Smooth muscle cell (in vitro differentiated cells): ENCODE data around the gene THOC3. TPM values are rescaled to one million over a fixed set of nuclear protein-coding genes. Genes with fewer than 3 reads are reported as not detected.
A peak's percentile ranks its signal among the peaks of the same experiment; 100 is the strongest.
"Not testable (repeated sequence)": the region's sequence is repeated elsewhere in the genome, so short reads cannot be mapped to it uniquely, and the experiment has no call there.

Source experiments
- DNase-seq: peaks from one replicate; lab custom pipeline; 2025; ENCODE audit not compliant: unreplicated experiment; lab: John Stamatoyannopoulos, UW
- H2AFZ ChIP-seq: fragments of 200-600 bp; sonication (generic); 2 replicates; pipeline ENCODE4 v1.6.0; 2016; ENCODE audit warnings: antibody characterized with exemption, low read depth, mild to moderate bottlenecking
- H3F3A ChIP-seq: fragments of 200-600 bp; sonication (generic); 2 replicates; pipeline ENCODE4 v1.6.0; 2017; ENCODE audit warnings: antibody characterized with exemption, low read depth
- H3K27ac ChIP-seq: fragments of 200-600 bp; sonication (generic); 2 replicates; pipeline ENCODE4 v1.5.1; 2016; ENCODE audit warnings: low read depth, mild to moderate bottlenecking
- H3K27me3 ChIP-seq: fragments of 200-600 bp; sonication (generic); 2 replicates; pipeline ENCODE4 v1.6.1; 2016; ENCODE audit warnings: low read depth, mild to moderate bottlenecking
- H3K36me3 ChIP-seq: fragments of 200-600 bp; sonication (generic); 2 replicates; pipeline ENCODE4 v1.5.1; 2016; ENCODE audit warnings: low read depth
- H3K4me1 ChIP-seq: fragments of 200-600 bp; sonication (generic); 2 replicates; pipeline ENCODE4 v1.5.1; 2016; ENCODE audit warnings: low read depth
- H3K4me2 ChIP-seq: fragments of 200-600 bp; sonication (generic); 2 replicates; pipeline ENCODE4 v1.6.0; 2016; ENCODE audit warnings: mild to moderate bottlenecking
- H3K4me3 ChIP-seq: fragments of 200-600 bp; sonication (generic); 2 replicates; pipeline ENCODE4 v1.5.1; 2016; ENCODE audit warnings: mild to moderate bottlenecking
- H3K79me2 ChIP-seq: fragments of 200-600 bp; sonication (generic); 2 replicates; pipeline ENCODE4 v1.6.0; 2016; ENCODE audit warnings: low read depth, mild to moderate bottlenecking
- H3K9ac ChIP-seq: fragments of 200-600 bp; sonication (generic); 2 replicates; pipeline ENCODE4 v1.6.0; 2016; ENCODE audit warnings: low read depth
- H3K9me3 ChIP-seq: fragments of 200-600 bp; sonication (generic); replicated peaks from 2 replicates; pipeline ENCODE4 v1.5.1; 2016; ENCODE audit warnings: low read depth
- H4K20me1 ChIP-seq: fragments of 200-600 bp; sonication (generic); 2 replicates; pipeline ENCODE4 v1.6.0; 2016; ENCODE audit warnings: low read depth
- WGBS: methylation state at CpG from one replicate; pipeline ENCODE4 v1.1.7; 2016; ENCODE audit warnings: low lambda C conversion rate; 5-methylcytosine and 5-hydroxymethylcytosine counted together
- polyA plus RNA-seq: library from polyadenylated mRNA; unstranded; fragments of >200 nt; fragmentation: Nextera tagmentation; extraction: Ambion mirVana; gene quantifications from 2 replicates; pipeline ENCODE4 v1.2.1, GENCODE V29; 2016
- total RNA-seq: library from RNA; depleted of rRNA; stranded (reverse); fragments of >200 nt; gene quantifications from 2 replicates; pipeline ENCODE4 v1.2.3, GENCODE V29; 2014

THOC3 gene
- 60.3 and 80.4 TPM in 2 replicates for total RNA-seq
- polyA plus RNA-seq: 68.4 and 72.4 TPM in 2 replicates

- Histone ChIP-seq H3K4me3 (peak within 1 kb of the TSS; percentile 97), H2AFZ (peak within 1 kb of the TSS; percentile 95), H3K4me2 (peak within 1 kb of the TSS; percentile 88), H3K9ac (peak within 1 kb of the TSS; percentile 43)
- H3K27ac ChIP-seq, H3K27me3 ChIP-seq, H4K20me1 ChIP-seq, H3F3A ChIP-seq, H3K4me1 ChIP-seq, DNase-seq, H3K36me3 ChIP-seq, H3K79me2 ChIP-seq, H3K9me3 ChIP-seq: not testable (repeated sequence)
- under 1% methylated on average over 46 of the region's 67 CpGs for WGBS
Observed at GRCh38 chr5:175967471-175968372, at the start of gene THOC3. Gene THOC3, minus strand, starts transcription at chr5:175968315. Its CDS starts 107 bp downstream, at chr5:175968208.

- no CpG with 5 or more reads among the region's 4 CpGs for WGBS
- H4K20me1 ChIP-seq, H2AFZ ChIP-seq: not testable (repeated sequence)
Observed at GRCh38 chr5:176017324-176017723, 49.2 kb upstream of the THOC3 start.

GRCh38 chr5:176014360-176014759 is 46.2 kb upstream of the THOC3 start:
- DNase-seq: not testable (repeated sequence)
- 94% methylated on average over 6 of the region's 6 CpGs for WGBS

More at GRCh38 chr5:176017324-176017723, 49.2 kb upstream of the THOC3 start:
- not testable (repeated sequence) for H3K27me3 ChIP-seq, H3K27ac ChIP-seq, H3K9me3 ChIP-seq, H3F3A ChIP-seq, H3K4me1 ChIP-seq, H3K9ac ChIP-seq, H3K4me2 ChIP-seq, H3K4me3 ChIP-seq, H3K79me2 ChIP-seq, DNase-seq, H3K36me3 ChIP-seq

GRCh38 chr5:176011088-176011487 is 43.0 kb upstream of the THOC3 start:
- H3K36me3 ChIP-seq, H3K4me2 ChIP-seq, H3K27ac ChIP-seq, H3K4me1 ChIP-seq, H3K4me3 ChIP-seq, H4K20me1 ChIP-seq, H3K9me3 ChIP-seq, H3K9ac ChIP-seq, H2AFZ ChIP-seq, H3K79me2 ChIP-seq, H3F3A ChIP-seq, H3K27me3 ChIP-seq, DNase-seq: not testable (repeated sequence)
- WGBS: 52% methylated on average over 4 of the region's 4 CpGs

More at GRCh38 chr5:176014360-176014759, 46.2 kb upstream of the THOC3 start:
- H4K20me1 ChIP-seq, H3K36me3 ChIP-seq, H3K4me2 ChIP-seq, H3K27me3 ChIP-seq, H3K27ac ChIP-seq, H3K4me3 ChIP-seq, H2AFZ ChIP-seq, H3F3A ChIP-seq, H3K9ac ChIP-seq, H3K9me3 ChIP-seq, H3K4me1 ChIP-seq, H3K79me2 ChIP-seq: not testable (repeated sequence)

- not testable (repeated sequence) for H3K9me3 ChIP-seq, H2AFZ ChIP-seq, H3K27me3 ChIP-seq, H3K27ac ChIP-seq, H3K36me3 ChIP-seq, H3K9ac ChIP-seq, H3K79me2 ChIP-seq, H3K4me3 ChIP-seq, H3F3A ChIP-seq, H3K4me1 ChIP-seq, H3K4me2 ChIP-seq, H4K20me1 ChIP-seq, DNase-seq
- 75% methylated on average over 7 of the region's 8 CpGs for WGBS
Observed at GRCh38 chr5:176010202-176010601, 42.1 kb upstream of the THOC3 start.

GRCh38 chr5:176007220-176007619 is 39.1 kb upstream of the THOC3 start:
- 100% methylated on average over 3 of the region's 4 CpGs for WGBS
- not testable (repeated sequence) for H3K9me3 ChIP-seq, H3K27me3 ChIP-seq

GRCh38 chr5:176006819-176007218 is 38.7 kb upstream of the THOC3 start:
- not testable (repeated sequence) for H3K9ac ChIP-seq, H2AFZ ChIP-seq, H3K4me3 ChIP-seq, H3F3A ChIP-seq, DNase-seq, H3K27me3 ChIP-seq, H3K9me3 ChIP-seq, H4K20me1 ChIP-seq, H3K4me1 ChIP-seq, H3K27ac ChIP-seq, H3K4me2 ChIP-seq, H3K36me3 ChIP-seq, H3K79me2 ChIP-seq
- 93% methylated on average over 13 of the region's 13 CpGs for WGBS

More at GRCh38 chr5:176007220-176007619, 39.1 kb upstream of the THOC3 start:
- not testable (repeated sequence) for H3K4me2 ChIP-seq, H2AFZ ChIP-seq, H3K9ac ChIP-seq, H3K27ac ChIP-seq, DNase-seq, H4K20me1 ChIP-seq, H3K36me3 ChIP-seq, H3K4me1 ChIP-seq, H3K4me3 ChIP-seq, H3F3A ChIP-seq, H3K79me2 ChIP-seq

- not testable (repeated sequence) for H3K4me3 ChIP-seq, H3K27me3 ChIP-seq, H3K4me2 ChIP-seq, H4K20me1 ChIP-seq, H3F3A ChIP-seq, H3K9me3 ChIP-seq, H3K79me2 ChIP-seq, H3K27ac ChIP-seq, H3K36me3 ChIP-seq, H3K4me1 ChIP-seq, H2AFZ ChIP-seq, H3K9ac ChIP-seq, DNase-seq
- 68% methylated on average over 4 of the region's 6 CpGs for whole genome bisulfite sequencing
Observed at GRCh38 chr5:175997979-175998378, 29.9 kb upstream of the THOC3 start.
